K562 (cell line): ENCODE results near the gene CCDC50. TPM values are rescaled to one million over a fixed set of nuclear protein-coding genes. Genes with fewer than 3 reads are reported as not detected.

Experiments used
- ATAC-seq: fragments of 200-7000 bp; cut with Tn5 transposase; 3 replicates; pipeline ENCODE4 v1.9.1; 2020; ENCODE audit warnings: moderate library complexity
- BruUV-seq: library from RNA; stranded (reverse); fragments of 400-500 nt; replicated peaks from 2 replicates; lab custom pipeline; 2021; lab: Mats Ljungman, UMichigan
- CTCF ChIA-PET: fragments of 300-600 bp; formaldehyde crosslinking; extraction: SDS; loops from one replicate; lab custom pipeline; 2021; ENCODE audit warnings: low intra/inter-chr PET ratio; lab: Yijun Ruan, JAX
- POLR2A ChIA-PET: fragments of 300-600, 350-650 bp; sonication (Branson Sonifier 250); formaldehyde crosslinking; extraction: SDS; loops from one replicate; lab custom pipeline; 2021; ENCODE audit warnings: antibody characterized with exemption, inconsistent platforms; lab: Yijun Ruan, JAX
- DNase-seq, 4 experiments: peaks; one replicate each; pipeline versions ENCODE4 v3.0.0 to v3.0.0-alpha.2; 2011 to 2018; ENCODE audit warnings: low spot score in 3 of 4, mixed read lengths in 3 of 4; ENCODE audit errors: extremely low read depth in 1 of 4
- FAIRE-seq: peaks from 2 replicates; lab custom pipeline; 2011; peaks lifted over from hg19 to GRCh38; lab: Jason Lieb, UNC
- H2AFZ ChIP-seq: 2 replicates; pipeline ENCODE4 v1.6.0; 2011; ENCODE audit warnings: low read depth, low read length, control low read depth, inconsistent platforms
- H3K27ac ChIP-seq: fragments of 200-600 bp; 3 replicates; pipeline ENCODE4 v1.8.0; 2011; ENCODE audit warnings: low read depth, mild to moderate bottlenecking, control low read depth, inconsistent platforms, low read length, moderate library complexity, mixed read lengths; ENCODE audit errors: extremely low read depth
- H3K27me3 ChIP-seq, 2 experiments: fragments of 300-600 bp in 1 of 2; 2 replicates in 1 of 2; 3 replicates in 1 of 2; pipeline versions ENCODE4 v1.6.0 to v1.8.0; 2011; ENCODE audit warnings: inconsistent platforms in 2 of 2, low read length in 2 of 2, mild to moderate bottlenecking in 1 of 2, mixed read lengths in 1 of 2, moderate library complexity in 1 of 2; ENCODE audit not compliant: control insufficient read depth in 2 of 2, insufficient read depth in 2 of 2
- H3K36me3 ChIP-seq: fragments of 300-600 bp; 3 replicates; pipeline ENCODE4 v1.8.0; 2011; ENCODE audit warnings: mild to moderate bottlenecking, low read length, inconsistent platforms; ENCODE audit not compliant: control insufficient read depth, insufficient read depth
- H3K4me1 ChIP-seq, 2 experiments: fragments of 200-600 bp in 1 of 2; replicated peaks in 1 of 2; 2 replicates in 1 of 2; 3 replicates in 1 of 2; pipeline versions ENCODE4 v1.5.1 to v1.8.0; 2011; ENCODE audit warnings: inconsistent platforms in 2 of 2, low read length in 2 of 2, mild to moderate bottlenecking in 1 of 2, mixed read lengths in 1 of 2, moderate library complexity in 1 of 2; ENCODE audit not compliant: control insufficient read depth in 2 of 2, insufficient read depth in 2 of 2
- H3K4me2 ChIP-seq: 2 replicates; pipeline ENCODE4 v1.6.1; 2011; ENCODE audit warnings: low read length, control low read depth, inconsistent platforms, mixed read lengths; ENCODE audit not compliant: insufficient read depth
- H3K4me3 ChIP-seq: fragments of 200-600 bp; sonication (generic), shearing (Covaris generic); 2 replicates; pipeline ENCODE4 v1.5.1; 2016; ENCODE audit warnings: control low read depth, inconsistent platforms
- H3K79me2 ChIP-seq: fragments of 200-600 bp; 3 replicates; pipeline ENCODE4 v1.8.0; 2011; ENCODE audit warnings: low read length, inconsistent platforms; ENCODE audit not compliant: control insufficient read depth, insufficient read depth
- H3K9ac ChIP-seq, 2 experiments: 2 replicates each; pipeline versions ENCODE4 v1.6.0 to v1.6.1; 2011; ENCODE audit warnings: low read depth in 2 of 2, low read length in 2 of 2, control low read depth in 1 of 2, inconsistent platforms in 1 of 2, mild to moderate bottlenecking in 1 of 2, mixed read lengths in 1 of 2; ENCODE audit not compliant: insufficient read depth in 1 of 2
- H3K9me1 ChIP-seq: one replicate; pipeline ENCODE4 v1.6.0; 2011; ENCODE audit warnings: inconsistent platforms, mild to moderate bottlenecking, low read length, moderate library complexity; ENCODE audit not compliant: control insufficient read depth, insufficient read depth
- H3K9me3 ChIP-seq: replicated peaks from 2 replicates; pipeline ENCODE4 v1.5.1; 2011; ENCODE audit warnings: low read depth, low read length, inconsistent platforms; ENCODE audit not compliant: control insufficient read depth, insufficient read depth
- H4K20me1 ChIP-seq: replicated peaks from 2 replicates; pipeline ENCODE4 v1.6.1; 2011; ENCODE audit warnings: low read length, inconsistent platforms, mixed read lengths; ENCODE audit not compliant: control insufficient read depth, insufficient read depth
- CBX1 ChIP-seq: sonication (generic); IDR thresholded peaks from 2 replicates; pipeline ENCODE4 v1.6.1; 2016; ENCODE audit warnings: antibody characterized with exemption, low read depth, mild to moderate bottlenecking
- FOXP1 ChIP-seq: sonication (generic); formaldehyde crosslinking; IDR thresholded peaks from 2 replicates; pipeline ENCODE4 v1.8.0; 2022; ENCODE audit warnings: mild to moderate bottlenecking, missing genetic modification reagents
- HIVEP1 ChIP-seq: fragments of 250-450 bp; sonication (Bioruptor Pico); IDR thresholded peaks from 2 replicates; pipeline ENCODE4 v1.4.0; 2020; ENCODE audit warnings: mild to moderate bottlenecking
- NCOR1 ChIP-seq: fragments of 450-650 bp; IDR thresholded peaks from 2 replicates; pipeline ENCODE4 v1.6.1; 2016; ENCODE audit warnings: mild to moderate bottlenecking, moderate library complexity
- POLR2AphosphoS5 ChIP-seq: IDR thresholded peaks from 2 replicates; pipeline ENCODE4 v1.6.1; 2011; ENCODE audit warnings: mild to moderate bottlenecking, low read depth, low read length, moderate library complexity; ENCODE audit not compliant: control insufficient read depth, insufficient read depth
- SMARCA5 ChIP-seq: fragments of 450-650 bp; IDR thresholded peaks from 2 replicates; pipeline ENCODE4 v1.6.1; 2016
- SP1 ChIP-seq: sonication (generic); formaldehyde crosslinking; IDR thresholded peaks from 2 replicates; pipeline ENCODE4 v1.8.1; 2022; ENCODE audit warnings: mild to moderate bottlenecking, missing genetic modification reagents
- TARDBP ChIP-seq: fragments of 450-650 bp; IDR thresholded peaks from 2 replicates; pipeline ENCODE4 v1.6.1; 2016
- ZBTB1 ChIP-seq: sonication (generic); formaldehyde crosslinking; IDR thresholded peaks from 2 replicates; pipeline ENCODE4 v1.8.1; 2023; ENCODE audit warnings: missing genetic modification reagents, low read depth, mild to moderate bottlenecking, borderline replicate concordance
- ZNF444 ChIP-seq: fragments of 250-450 bp; sonication (Bioruptor Pico); IDR thresholded peaks from 2 replicates; pipeline ENCODE4 v1.4.0; 2020; ENCODE audit warnings: mild to moderate bottlenecking, moderate library complexity
- ZNF79 ChIP-seq: fragments of 250-450 bp; sonication (Bioruptor Pico); IDR thresholded peaks from 2 replicates; pipeline ENCODE4 v1.4.0; 2020; ENCODE audit warnings: low read depth, mild to moderate bottlenecking, moderate library complexity
- WGBS: fragments of 100-300 bp; shearing (Covaris generic); methylation state at CpG from one replicate; pipeline ENCODE4 v1.1.6; 2016; ENCODE audit warnings: low coverage, mixed read lengths; ENCODE audit not compliant: insufficient coverage; ENCODE audit errors: missing lambda C conversion rate; 5-methylcytosine and 5-hydroxymethylcytosine counted together
- in situ Hi-C: fragments of 300-500 bp; cut with MboI; formaldehyde crosslinking; loops from 4 replicates; pipeline ENCODE4 v1.15.0; 2018; ENCODE audit warnings: inconsistent platforms, mixed read lengths
- intact Hi-C: fragments of 100-400 bp; cut with micrococcal nuclease; formaldehyde crosslinking; loops from 2 replicates; pipeline ENCODE4 v1.14.2; 2022
- polyA plus RNA-seq, 8 experiments: library from polyadenylated mRNA; depleted of rRNA in 4 of 8; stranded (reverse) in 5 of 8; unstranded in 3 of 8; fragments of >200 nt; fragmentation: Nextera tagmentation in 2 of 8; fragmentation: Illumina TruSeq in 1 of 8; extraction: Ambion mirVana in 2 of 8; extraction: Trizol in 1 of 8; gene quantifications; 2 replicates each; pipeline versions ENCODE4 v1.2.1 to v1.2.3, GENCODE V29; 2011 to 2014; ENCODE audit warnings: inconsistent platforms in 1 of 8, missing spikeins in 1 of 8
- total RNA-seq, 7 experiments: library from RNA; depleted of rRNA in 6 of 7; stranded (reverse); fragments of >200 nt in 6 of 7; fragmentation: Illumina TruSeq in 2 of 7; extraction: Trizol in 2 of 7; gene quantifications; 2 replicates each; pipeline versions ENCODE4 v1.2.1 to v1.2.3, GENCODE V29; 2011 to 2021; ENCODE audit warnings: low replicate concordance in 1 of 7
- TF ChIP-seq, protein P1 (sequence below): fragments of 450-650 bp; formaldehyde crosslinking; IDR thresholded peaks from 2 replicates; pipeline ENCODE4 v1.4.0; 2022; ENCODE audit warnings: mild to moderate bottlenecking, moderate library complexity
- TF ChIP-seq, protein P2 (sequence below), 2 experiments: fragments of 150-350 bp in 1 of 2; IDR thresholded peaks; 2 replicates each; pipeline ENCODE4 v1.6.1; 2012 to 2016; ENCODE audit warnings: low read depth in 2 of 2, low read length in 2 of 2, mild to moderate bottlenecking in 1 of 2, moderate library complexity in 1 of 2

CCDC50 gene
- total and polyA plus RNA-seq, 9 of the 15 experiments (the other 6 are each of a cell fraction or from before 2014, with no cell fraction given) = 8.4 to 63.4 (median 40.4) TPM

DNA sequence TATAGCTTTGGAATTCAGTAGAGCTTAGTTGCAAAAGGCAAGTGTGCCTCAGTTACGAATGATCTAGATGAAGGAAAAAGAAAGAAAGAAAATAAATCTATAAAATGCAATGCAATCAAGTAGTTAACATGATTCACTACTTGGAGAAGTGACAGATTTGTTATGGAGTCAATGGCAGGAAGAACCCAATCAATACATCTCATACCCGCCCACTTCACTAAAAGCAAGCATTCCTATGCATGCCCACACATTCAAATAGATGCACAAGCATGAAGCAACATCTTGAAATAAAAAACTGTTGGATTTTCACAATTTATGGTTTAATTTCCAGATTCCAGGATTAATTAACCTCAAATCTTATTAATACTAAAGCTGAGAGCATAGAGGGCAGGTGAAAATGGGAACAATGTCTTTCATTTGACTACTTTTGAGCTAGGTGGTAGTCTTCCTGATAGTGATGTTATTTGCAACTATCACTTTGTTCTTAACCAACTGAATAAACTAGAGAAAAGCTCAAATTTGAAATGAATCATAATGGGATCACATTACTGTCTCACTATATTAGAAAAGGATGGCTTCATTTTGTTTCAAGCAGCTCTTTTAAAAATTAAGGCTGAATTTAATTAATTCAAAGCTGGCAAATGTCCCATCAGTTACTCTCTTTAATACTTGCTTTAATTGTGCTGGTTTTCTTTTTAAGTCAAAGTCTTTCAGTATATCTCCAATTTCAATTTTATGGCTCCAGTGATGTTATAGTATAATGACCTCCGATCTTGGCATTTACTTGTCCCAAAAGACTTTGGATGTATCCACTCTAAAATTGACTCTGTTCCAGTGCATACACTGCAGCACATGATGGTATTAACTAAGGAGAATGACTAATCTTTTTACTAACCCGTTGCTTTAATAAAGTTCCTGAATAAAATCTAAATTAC lies 46.7 kb upstream of the CCDC50 start:
- TF ChIP-seq, protein P1, sequence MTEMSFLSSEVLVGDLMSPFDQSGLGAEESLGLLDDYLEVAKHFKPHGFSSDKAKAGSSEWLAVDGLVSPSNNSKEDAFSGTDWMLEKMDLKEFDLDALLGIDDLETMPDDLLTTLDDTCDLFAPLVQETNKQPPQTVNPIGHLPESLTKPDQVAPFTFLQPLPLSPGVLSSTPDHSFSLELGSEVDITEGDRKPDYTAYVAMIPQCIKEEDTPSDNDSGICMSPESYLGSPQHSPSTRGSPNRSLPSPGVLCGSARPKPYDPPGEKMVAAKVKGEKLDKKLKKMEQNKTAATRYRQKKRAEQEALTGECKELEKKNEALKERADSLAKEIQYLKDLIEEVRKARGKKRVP (CRISPR knock-in tag) = no peak
- TF ChIP-seq POLR2AphosphoS5 = no peak
- TF ChIP-seq FOXP1 (CRISPR knock-in tag) = no peak
- TF ChIP-seq NCOR1 = no peak
- no peak for TF ChIP-seq ZNF79 (CRISPR knock-in tag)
- TF ChIP-seq SMARCA5 = no peak
- TF ChIP-seq TARDBP = no peak
- no peak for TF ChIP-seq CBX1
- TF ChIP-seq ZNF444 (CRISPR knock-in tag) = no peak
- TF ChIP-seq ZBTB1 (CRISPR knock-in tag) = no peak
- TF ChIP-seq SP1 (CRISPR knock-in tag) = no peak
- TF ChIP-seq HIVEP1 = no peak
- TF ChIP-seq, protein P2, sequence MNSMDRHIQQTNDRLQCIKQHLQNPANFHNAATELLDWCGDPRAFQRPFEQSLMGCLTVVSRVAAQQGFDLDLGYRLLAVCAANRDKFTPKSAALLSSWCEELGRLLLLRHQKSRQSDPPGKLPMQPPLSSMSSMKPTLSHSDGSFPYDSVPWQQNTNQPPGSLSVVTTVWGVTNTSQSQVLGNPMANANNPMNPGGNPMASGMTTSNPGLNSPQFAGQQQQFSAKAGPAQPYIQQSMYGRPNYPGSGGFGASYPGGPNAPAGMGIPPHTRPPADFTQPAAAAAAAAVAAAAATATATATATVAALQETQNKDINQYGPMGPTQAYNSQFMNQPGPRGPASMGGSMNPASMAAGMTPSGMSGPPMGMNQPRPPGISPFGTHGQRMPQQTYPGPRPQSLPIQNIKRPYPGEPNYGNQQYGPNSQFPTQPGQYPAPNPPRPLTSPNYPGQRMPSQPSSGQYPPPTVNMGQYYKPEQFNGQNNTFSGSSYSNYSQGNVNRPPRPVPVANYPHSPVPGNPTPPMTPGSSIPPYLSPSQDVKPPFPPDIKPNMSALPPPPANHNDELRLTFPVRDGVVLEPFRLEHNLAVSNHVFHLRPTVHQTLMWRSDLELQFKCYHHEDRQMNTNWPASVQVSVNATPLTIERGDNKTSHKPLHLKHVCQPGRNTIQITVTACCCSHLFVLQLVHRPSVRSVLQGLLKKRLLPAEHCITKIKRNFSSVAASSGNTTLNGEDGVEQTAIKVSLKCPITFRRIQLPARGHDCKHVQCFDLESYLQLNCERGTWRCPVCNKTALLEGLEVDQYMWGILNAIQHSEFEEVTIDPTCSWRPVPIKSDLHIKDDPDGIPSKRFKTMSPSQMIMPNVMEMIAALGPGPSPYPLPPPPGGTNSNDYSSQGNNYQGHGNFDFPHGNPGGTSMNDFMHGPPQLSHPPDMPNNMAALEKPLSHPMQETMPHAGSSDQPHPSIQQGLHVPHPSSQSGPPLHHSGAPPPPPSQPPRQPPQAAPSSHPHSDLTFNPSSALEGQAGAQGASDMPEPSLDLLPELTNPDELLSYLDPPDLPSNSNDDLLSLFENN (IDR thresholded peaks at IDR 0.05; ENCODE audit: low read depth in 2 of 2, low read length in 2 of 2) = no peak
- WGBS = 0% methylated on average over 4 of the region's 4 CpGs
- DNase-seq = no peak
- Histone ChIP-seq H3K9ac (no peak overlapping the region), H2AFZ (no peak overlapping the region), H4K20me1 (no peaks in the 10 kb centered on the region), H3K79me2 (no peaks in the 10 kb centered on the region), H3K27me3 (no peaks in the 10 kb centered on the region), H3K36me3 (no peaks in the 10 kb centered on the region), H3K27ac (no peak overlapping the region), H3K4me2 (no peak overlapping the region), H3K4me3 (no peak overlapping the region), H3K9me1 (no peaks in the 10 kb centered on the region), H3K9me3 (no peaks in the 10 kb centered on the region), H3K4me1 (no peaks in the 10 kb centered on the region)
- no TSS peak for BruUV-seq
- no peak for ATAC-seq
- intact Hi-C loops = no loop called here
- ChIA-PET CTCF (no interaction called here), POLR2A (no interaction called here)
- FAIRE-seq = no peak
- in situ Hi-C loops = no loop called here
